GM18861 (cell line): ENCODE results near the gene MYO9B.

Experiments used
- ATAC-seq: cut with Tn5 transposase; IDR thresholded peaks from one replicate; pipeline ENCODE4 v1.9.1; 2021; ENCODE audit not compliant: unreplicated experiment

The MYO9B gene

GRCh38 chr19:17236811-17237543 is 161.4 kb downstream of the MYO9B start:
- ATAC-seq = no peak

- no peak for ATAC-seq
Observed at GRCh38 chr19:17237747-17238706, 162.4 kb downstream of the MYO9B start.

DNA sequence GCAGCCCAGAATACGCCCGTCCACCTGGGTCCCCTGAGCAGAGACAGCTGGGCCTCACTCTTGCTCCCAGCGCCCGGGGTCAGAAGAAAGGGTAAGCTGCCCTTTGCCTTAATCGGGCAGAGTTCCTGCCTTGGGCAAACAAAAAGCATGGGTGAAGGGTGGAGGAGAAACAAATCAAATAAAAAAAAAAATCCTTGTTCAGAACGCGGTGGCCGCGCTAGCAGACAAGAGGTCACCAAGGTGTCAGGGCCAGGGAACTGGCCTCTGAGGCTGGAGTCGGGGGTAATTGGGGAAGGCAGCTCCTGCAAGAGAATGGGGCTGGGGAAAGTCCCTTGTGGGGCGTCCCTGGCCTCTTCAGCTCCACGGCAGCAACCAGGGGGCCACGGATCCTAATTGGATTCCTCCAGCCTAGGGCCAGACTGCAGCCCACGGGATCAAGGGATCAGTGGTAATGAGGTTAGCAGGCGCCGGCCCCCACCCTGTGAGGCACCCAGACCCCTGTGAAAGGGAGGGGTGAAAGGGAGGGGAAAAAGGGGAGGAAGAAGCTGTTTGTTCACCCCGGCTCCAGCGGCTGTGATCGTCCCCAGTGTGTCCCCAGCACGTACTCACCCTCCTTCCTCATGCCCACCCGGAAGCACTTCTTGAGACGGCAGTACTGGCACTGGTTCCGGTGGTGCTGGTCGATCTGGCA is 164.6 kb downstream of the MYO9B start:
- ATAC-seq = no peak

DNA sequence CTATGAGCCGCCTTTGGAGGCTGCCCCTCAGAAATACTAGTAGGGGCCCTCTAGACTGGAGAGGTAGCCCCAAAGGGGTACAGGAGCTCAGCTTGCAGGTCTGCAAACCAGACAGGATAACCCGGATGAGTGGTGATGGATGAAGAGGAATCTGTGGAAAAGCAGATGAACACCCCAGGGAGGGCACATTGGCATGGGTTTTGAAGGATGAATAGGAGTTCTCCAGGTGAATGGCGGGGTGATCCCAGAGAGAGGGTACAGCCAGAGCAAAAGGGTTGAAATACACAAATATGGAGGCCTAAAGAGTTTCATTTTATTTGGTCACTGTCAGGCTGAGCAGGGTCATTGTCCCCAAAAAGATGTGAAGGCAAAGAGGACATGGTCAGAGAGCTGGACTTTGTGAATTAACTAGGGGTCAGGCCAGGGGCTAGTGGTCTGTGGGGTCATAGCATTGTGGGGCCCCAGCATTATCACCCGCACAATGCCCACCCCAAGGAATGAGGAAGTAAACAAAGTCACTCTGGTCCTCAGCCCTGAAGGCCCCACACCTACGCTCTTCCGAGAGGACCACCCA is 165.3 kb downstream of the MYO9B start:
- ATAC-seq = no peak

GRCh38 chr19:17242431-17243208 is 167.0 kb downstream of the MYO9B start:
- no peak for ATAC-seq

DNA sequence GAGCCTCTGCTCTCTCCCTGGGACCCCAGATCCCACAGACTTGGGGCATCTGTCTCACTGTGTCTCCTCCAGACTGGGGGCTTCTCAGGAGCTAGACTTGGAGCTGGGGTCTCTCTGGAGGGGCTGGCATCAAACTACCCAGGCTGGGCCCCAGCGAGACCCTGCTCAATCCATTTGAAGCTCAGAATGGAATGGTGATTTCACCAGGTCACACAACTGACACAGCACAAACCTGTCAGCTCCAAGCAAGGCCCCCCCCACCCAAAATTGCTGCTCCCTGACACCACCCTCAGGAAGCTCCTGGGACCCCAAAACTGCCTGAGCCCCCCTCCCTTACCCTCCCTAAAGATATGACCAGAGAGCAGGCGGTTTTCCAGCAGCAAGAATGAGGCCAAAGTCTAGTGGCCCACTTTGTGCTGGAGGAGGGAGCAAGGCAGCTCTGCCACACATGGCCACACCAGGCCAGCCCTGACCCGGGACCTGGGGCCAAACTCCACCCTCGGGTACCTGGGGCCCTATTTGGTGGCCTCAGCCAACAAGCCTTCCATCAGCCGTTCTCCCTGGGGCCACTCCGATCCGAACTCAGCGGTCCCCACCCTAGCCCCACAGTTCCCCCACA is 167.7 kb downstream of the MYO9B start:
- ATAC-seq = no peak

DNA sequence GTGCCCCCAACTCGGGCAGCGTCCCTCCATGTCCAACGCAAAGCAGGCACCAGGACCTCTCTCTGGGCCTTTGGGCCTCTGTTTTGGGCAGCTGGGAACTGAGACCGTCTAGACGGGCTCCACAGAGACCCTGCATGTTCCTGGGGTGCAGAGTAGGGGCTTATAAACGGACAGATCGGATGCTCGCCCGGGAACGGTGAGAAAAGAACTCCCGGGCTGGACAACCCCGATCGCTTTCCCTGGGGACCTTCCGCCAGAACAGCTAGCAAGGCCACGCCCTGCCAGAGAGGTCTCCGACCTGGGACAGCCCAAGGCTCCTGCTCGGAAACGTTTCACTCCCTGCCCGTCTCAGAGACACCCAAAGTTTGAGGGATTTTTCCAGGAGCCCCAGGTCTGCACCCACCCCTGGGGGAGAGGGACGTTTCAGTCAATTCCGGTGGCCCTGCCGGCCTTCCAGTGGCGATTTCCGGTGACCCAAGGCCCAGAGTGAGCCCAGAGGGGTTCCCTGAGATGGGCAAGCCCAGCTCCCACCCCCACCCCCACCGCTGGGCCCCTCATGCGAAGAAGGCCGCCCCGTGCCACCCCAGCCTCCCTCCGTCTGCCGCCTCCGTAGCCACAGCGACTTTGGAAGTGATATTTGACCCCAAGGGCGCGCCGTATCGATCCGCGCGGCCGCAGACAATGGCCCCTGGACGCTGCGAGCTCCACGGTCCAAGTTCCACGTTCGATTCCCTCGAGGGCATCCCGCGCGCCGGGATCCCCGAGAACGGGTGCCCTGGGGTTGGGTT is 168.4 kb downstream of the MYO9B start:
- ATAC-seq = no peak

DNA sequence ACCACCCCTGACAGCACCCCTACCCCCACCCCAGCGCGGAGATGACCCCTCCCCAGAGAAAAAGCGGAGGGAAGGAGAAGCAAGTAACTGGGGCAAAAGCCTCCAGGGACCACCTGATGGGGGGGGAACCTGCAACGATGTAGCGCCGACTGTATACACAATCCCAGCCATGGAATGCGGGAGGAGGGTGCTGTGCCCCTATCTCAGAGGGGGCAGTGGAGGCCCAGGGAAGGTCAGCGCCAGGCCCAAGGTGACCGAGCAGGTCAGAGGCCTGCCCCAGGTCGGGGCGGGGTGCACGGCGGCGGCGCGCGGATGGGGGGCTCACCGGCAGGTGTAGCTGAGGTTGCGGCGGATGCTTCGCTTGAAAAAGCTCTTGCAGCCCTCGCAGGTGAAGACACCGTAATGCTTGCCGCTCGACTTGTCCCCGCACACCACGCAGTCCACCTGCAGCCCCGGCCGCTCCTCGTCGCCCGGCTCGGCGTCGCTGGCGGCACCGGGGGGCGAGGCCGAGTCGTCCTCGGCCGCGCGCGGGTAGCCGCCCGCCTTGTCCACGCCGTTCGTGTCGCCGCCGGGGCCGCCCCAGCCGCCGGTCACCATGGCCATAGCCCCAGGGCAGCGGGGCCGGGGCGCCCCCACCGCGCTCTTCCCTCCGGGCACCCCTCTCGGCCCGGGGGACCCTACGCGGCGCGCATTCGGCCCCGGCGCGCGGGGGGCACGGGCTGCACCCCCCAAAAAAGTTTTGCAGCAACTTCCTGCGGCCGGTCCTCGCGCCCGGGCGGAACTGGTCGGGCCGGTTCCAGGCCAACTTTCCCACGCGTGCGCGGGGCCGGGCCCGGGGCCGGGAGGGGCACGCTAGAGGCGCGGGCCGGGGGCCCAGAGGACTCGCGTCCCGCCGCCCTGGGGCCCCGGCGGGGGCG is 169.3 kb downstream of the MYO9B start:
- ATAC-seq = no peak

GRCh38 chr19:17245535-17245984 is 170.0 kb downstream of the MYO9B start, which contains the start of gene NR2F6:
NR2F6 (minus strand) TSS chr19:17245919; CDS start chr19:17245220, 699 bp downstream.
- no peak for ATAC-seq

DNA sequence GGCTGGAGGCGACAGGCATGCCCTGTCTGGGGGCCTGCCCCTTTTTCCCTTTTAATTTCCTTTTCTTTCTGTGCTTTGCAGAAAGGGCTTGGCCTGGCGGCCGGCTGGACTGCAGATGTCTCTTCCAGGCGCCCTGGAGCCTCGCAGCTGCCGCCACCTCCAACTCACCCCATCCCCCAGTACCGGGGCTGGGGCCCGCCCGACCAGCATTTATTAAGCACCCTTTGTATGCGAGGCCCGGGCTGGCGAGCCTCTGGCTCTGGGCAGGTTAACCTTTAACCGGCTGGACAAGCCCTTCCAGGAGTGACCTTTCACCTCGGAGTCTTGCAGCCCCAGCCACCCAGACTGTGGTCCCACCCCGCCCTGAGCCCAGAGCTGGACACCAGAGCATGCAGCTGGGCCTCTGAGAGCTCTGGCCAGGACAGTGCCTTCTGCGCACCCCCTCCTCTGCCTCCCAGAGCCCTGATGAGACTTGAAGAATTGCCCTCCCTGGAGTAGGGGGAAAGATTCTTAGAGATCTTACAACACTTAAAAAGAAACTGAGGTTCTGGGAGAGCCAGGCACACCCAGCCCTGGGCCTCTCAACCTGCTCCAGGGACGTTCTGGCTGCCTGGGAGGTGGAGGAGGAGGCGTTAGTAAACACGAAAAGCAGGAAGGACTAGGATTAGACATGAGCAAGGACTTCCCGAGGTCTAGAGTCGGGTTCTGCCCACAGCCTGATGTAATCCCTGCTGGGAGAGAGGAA is 171.3 kb downstream of the MYO9B start:
- ATAC-seq = no peak

DNA sequence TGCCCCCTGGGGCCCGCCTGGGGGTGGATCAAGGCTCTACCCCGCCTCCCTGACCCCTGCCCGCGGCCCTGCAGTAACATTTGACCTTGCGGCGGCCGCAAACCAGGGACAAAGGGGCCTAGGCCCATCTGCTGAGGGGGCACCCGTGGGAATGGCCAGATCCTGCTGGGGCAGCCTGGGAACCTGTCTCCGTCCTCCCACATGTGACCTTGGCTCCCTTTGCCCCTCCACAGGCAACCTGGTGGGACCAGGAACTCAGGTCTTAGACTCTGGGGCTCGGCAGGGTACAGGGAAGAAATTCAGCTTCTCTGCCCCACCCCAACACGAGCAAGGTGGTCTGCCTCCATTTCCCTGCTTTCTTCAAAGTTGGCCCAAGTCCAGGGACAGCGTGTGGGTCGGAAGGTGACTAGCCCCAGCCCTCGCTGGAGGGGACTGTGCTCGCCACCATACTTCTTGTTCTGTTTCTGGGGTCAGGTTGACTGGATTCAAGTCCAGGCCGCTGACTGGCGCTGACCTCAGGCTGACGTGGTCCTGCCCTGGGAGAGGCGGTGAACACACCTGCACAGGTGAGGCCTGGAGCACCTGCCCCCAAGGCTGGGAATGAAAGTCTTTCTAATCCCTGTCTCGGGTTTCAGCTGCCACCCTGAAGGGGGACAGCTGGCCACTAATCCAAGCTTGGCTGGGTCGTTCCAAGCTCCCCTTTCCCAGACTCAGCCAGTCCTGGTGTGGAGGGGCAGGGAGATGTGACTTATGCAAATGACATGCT is 172.6 kb downstream of the MYO9B start:
- no peak for ATAC-seq

DNA sequence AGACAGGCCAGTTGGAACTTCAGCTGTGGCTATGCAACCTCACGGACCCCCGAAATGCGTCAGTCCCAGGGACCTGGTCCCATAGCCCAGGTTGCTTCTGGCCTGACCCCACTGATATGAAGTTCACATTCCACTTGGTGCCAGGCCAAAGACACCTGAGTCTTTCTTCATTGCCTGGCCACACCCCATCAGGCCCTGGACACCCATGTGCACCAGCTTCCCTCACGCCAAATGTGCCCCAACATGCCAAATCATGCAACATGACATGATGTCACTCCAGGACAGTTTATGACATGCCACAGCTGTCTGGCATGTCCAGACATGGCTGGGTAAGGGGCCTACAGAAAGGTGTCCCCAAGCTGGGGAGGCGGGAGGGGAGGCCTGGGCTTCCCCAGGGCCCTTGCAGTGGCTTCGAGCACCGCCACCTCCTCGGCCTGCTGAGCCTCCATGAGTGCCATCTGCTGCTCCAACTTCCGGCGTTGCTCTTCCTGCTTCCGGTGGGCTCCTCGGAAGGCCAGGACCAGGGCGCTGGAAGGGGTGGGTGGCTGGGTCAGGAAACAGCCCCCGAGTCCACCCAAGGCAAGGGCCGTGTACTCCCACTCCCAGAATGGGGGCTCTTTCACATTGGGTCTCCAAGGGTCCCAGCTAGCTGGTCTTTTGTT is 174.4 kb downstream of the MYO9B start:
- no peak for ATAC-seq

GRCh38 chr19:17254636-17255035 is 179.1 kb downstream of the MYO9B start:
- ATAC-seq = no peak

DNA sequence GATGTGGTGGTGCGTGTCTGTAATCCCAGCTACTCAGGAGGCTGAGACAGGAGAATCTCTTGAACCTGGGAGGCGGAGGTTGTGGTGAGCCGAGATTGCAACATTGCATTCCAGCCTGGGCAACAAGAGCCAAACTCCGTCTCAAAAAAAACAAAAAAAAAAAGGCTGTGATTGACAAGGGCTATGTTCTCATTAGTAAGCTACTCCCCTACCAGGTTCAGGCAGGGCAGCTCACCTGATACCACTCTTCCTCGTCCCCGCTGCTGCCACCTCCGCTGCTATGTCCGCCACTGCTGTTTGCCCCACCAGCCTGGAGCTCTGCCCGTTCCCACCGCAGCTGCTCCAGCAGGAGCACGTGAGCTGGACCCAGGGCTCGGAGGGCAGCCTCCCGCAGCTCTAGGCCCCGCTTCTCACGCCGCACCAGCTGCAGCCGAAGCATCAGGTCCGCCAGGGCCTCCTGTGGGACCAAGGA is 179.6 kb downstream of the MYO9B start:
- no peak for ATAC-seq

GRCh38 chr19:17256130-17256529 is 180.6 kb downstream of the MYO9B start:
- no peak for ATAC-seq
